Astrocyte (in vitro differentiated cells and primary cell): ENCODE measurements around the gene UBE2S. TPM values are rescaled to one million over a fixed set of nuclear protein-coding genes. Genes with fewer than 3 reads are reported as not detected.
A peak's percentile ranks its signal among the peaks of the same experiment; 100 is the strongest.

Experiments used
- DNase-seq: peaks from one replicate; pipeline ENCODE4 v3.0.0-alpha.2; 2010; ENCODE audit warnings: low read depth
- FAIRE-seq: peaks from 2 replicates; lab custom pipeline; 2011; peaks lifted over from hg19 to GRCh38; lab: Jason Lieb, UNC
- H2AFZ ChIP-seq: 2 replicates; pipeline ENCODE4 v1.6.0; 2012; ENCODE audit warnings: low read depth, low read length, inconsistent platforms
- H3K27ac ChIP-seq: 2 replicates; pipeline ENCODE4 v1.5.1; 2011; ENCODE audit warnings: low read depth, low read length, inconsistent platforms
- H3K27me3 ChIP-seq: 2 replicates; pipeline ENCODE4 v1.6.0; 2011; ENCODE audit warnings: low read length, inconsistent platforms; ENCODE audit not compliant: insufficient read depth
- H3K36me3 ChIP-seq: 2 replicates; pipeline ENCODE4 v1.5.1; 2011; ENCODE audit warnings: low read length, inconsistent platforms; ENCODE audit not compliant: insufficient read depth
- H3K4me1 ChIP-seq: 2 replicates; pipeline ENCODE4 v1.5.1; 2011; ENCODE audit warnings: low read length, inconsistent platforms; ENCODE audit not compliant: insufficient read depth
- H3K4me2 ChIP-seq: 2 replicates; pipeline ENCODE4 v1.6.0; 2012; ENCODE audit warnings: low read length, inconsistent platforms
- H3K4me3 ChIP-seq: 2 replicates; pipeline ENCODE4 v1.5.1; 2011; ENCODE audit warnings: low read depth, mild to moderate bottlenecking, low read length, inconsistent platforms; ENCODE audit not compliant: insufficient read depth
- H3K79me2 ChIP-seq: 2 replicates; pipeline ENCODE4 v1.6.0; 2012; ENCODE audit warnings: mild to moderate bottlenecking, low read length, inconsistent platforms; ENCODE audit not compliant: insufficient read depth
- H3K9ac ChIP-seq: 2 replicates; pipeline ENCODE4 v1.6.0; 2012; ENCODE audit warnings: mild to moderate bottlenecking, low read length, inconsistent platforms
- H3K9me3 ChIP-seq: 2 replicates; pipeline ENCODE4 v1.5.1; 2012; ENCODE audit warnings: low read depth, mild to moderate bottlenecking, low read length, inconsistent platforms; ENCODE audit not compliant: insufficient read depth
- H4K20me1 ChIP-seq: 2 replicates; pipeline ENCODE4 v1.6.0; 2012; ENCODE audit warnings: low read length, inconsistent platforms; ENCODE audit not compliant: insufficient read depth
- H3K27ac Mint-ChIP-seq: one replicate; pipeline ENCODE4 v1.8.0; 2021; ENCODE audit warnings: mild to moderate bottlenecking, mixed read lengths; ENCODE audit not compliant: unreplicated experiment
- H3K27me3 Mint-ChIP-seq: one replicate; pipeline ENCODE4 v1.8.0; 2021; ENCODE audit warnings: low read depth, mixed read lengths; ENCODE audit not compliant: unreplicated experiment
- H3K36me3 Mint-ChIP-seq: one replicate; pipeline ENCODE4 v1.8.0; 2021; ENCODE audit warnings: low read depth, mixed read lengths; ENCODE audit not compliant: unreplicated experiment
- H3K4me1 Mint-ChIP-seq: one replicate; pipeline ENCODE4 v1.8.0; 2021; ENCODE audit warnings: low read depth, mixed read lengths; ENCODE audit not compliant: unreplicated experiment
- H3K4me3 Mint-ChIP-seq: one replicate; pipeline ENCODE4 v1.8.0; 2021; ENCODE audit warnings: mild to moderate bottlenecking, moderate library complexity, mixed read lengths; ENCODE audit not compliant: unreplicated experiment
- H3K9me3 Mint-ChIP-seq: one replicate; pipeline ENCODE4 v1.8.0; 2021; ENCODE audit warnings: mild to moderate bottlenecking, mixed read lengths; ENCODE audit not compliant: unreplicated experiment
- EZH2 ChIP-seq: IDR thresholded peaks from 2 replicates; pipeline ENCODE4 v1.6.1; 2012; ENCODE audit warnings: mild to moderate bottlenecking, low read length, inconsistent platforms; ENCODE audit not compliant: insufficient read depth
- total RNA-seq: library from RNA; stranded (reverse); gene quantifications from 2 replicates; pipeline ENCODE4 v1.2.1, GENCODE V29; 2021
- TF ChIP-seq, protein P1 (sequence below): IDR thresholded peaks from 2 replicates; pipeline ENCODE4 v1.5.1; 2011; ENCODE audit warnings: low read depth, mild to moderate bottlenecking, inconsistent platforms, low read length, moderate library complexity; ENCODE audit not compliant: insufficient read depth

Gene UBE2S
- total RNA-seq, 1 donor from 2014 or later: 116 TPM

- TF ChIP-seq, protein P1, sequence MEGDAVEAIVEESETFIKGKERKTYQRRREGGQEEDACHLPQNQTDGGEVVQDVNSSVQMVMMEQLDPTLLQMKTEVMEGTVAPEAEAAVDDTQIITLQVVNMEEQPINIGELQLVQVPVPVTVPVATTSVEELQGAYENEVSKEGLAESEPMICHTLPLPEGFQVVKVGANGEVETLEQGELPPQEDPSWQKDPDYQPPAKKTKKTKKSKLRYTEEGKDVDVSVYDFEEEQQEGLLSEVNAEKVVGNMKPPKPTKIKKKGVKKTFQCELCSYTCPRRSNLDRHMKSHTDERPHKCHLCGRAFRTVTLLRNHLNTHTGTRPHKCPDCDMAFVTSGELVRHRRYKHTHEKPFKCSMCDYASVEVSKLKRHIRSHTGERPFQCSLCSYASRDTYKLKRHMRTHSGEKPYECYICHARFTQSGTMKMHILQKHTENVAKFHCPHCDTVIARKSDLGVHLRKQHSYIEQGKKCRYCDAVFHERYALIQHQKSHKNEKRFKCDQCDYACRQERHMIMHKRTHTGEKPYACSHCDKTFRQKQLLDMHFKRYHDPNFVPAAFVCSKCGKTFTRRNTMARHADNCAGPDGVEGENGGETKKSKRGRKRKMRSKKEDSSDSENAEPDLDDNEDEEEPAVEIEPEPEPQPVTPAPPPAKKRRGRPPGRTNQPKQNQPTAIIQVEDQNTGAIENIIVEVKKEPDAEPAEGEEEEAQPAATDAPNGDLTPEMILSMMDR: no peak
- no peak for TF ChIP-seq EZH2
- H3K27ac Mint-ChIP-seq: no peak overlapping the region
These were observed 16.4 kb downstream of the UBE2S start for GRCh38 chr19:55391191-55391670.

DNA sequence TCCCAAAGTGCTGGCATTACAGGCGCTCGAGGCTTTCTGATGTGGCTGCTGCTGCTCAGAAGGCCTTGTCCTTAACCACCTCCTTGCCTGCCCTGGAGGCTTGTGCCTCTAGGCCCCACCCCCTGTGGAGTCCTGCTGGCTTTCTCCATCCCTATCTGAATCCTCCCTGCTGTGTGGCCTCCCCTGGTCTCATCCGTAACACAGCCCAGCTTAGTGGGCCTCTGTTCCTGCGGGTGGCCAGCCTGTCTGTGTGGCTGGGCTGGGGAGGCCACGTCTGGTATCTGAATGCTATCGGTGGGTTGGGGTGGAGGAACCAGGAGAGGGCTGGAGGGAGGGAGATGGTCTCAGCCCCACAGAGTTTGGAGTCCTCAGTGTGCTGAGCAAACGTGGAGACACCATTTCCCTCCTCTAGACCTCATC is 17.1 kb downstream of the UBE2S start:
- Histone ChIP-seq H3K27me3 (no peaks in the 10 kb centered on the region), H3K4me1 (peaks cover 39% of the 10 kb centered on the region), H3K4me2 (peak overlapping the region; percentile 97), H3K9ac (no peak overlapping the region), H3K36me3 (peaks cover 30% of the 10 kb centered on the region), H3K9me3 (no peaks in the 10 kb centered on the region), H3K27ac (no peak overlapping the region), H2AFZ (no peak overlapping the region), H3K4me3 (no peak overlapping the region), H4K20me1 (peaks cover 76% of the 10 kb centered on the region), H3K79me2 (peaks cover 50% of the 10 kb centered on the region)
- FAIRE-seq (no peak), DNase-seq (no peak)
- Mint-ChIP-seq H3K4me3 (peak overlapping the region; percentile 58), H3K36me3 (peaks cover 24% of the 10 kb centered on the region), H3K4me1 (peaks cover 42% of the 10 kb centered on the region), H3K27me3 (no peaks in the 10 kb centered on the region), H3K27ac (peak overlapping the region; percentile 51), H3K9me3 (no peaks in the 10 kb centered on the region)
- TF ChIP-seq EZH2: no peak
- TF ChIP-seq, protein P1: no peak

More at GRCh38 chr19:55391191-55391670, 16.4 kb downstream of the UBE2S start:
- Mint-ChIP-seq H3K9me3 (no peaks in the 10 kb centered on the region), H3K4me1 (peaks cover 42% of the 10 kb centered on the region), H3K27me3 (no peaks in the 10 kb centered on the region), H3K36me3 (peaks cover 24% of the 10 kb centered on the region), H3K4me3 (peak overlapping the region; percentile 34)
- peaks cover 30% of the 10 kb centered on the region for H3K36me3 ChIP-seq
- H3K27me3 ChIP-seq: no peaks in the 10 kb centered on the region
- FAIRE-seq (no peak), DNase-seq (no peak)
- H3K4me3 ChIP-seq: no peak overlapping the region
- H3K4me2 ChIP-seq: no peak overlapping the region
- H3K4me1 ChIP-seq: peaks cover 39% of the 10 kb centered on the region
- no peaks in the 10 kb centered on the region for H3K9me3 ChIP-seq
- H2AFZ ChIP-seq: no peak overlapping the region
- peaks cover 44% of the 10 kb centered on the region for H3K79me2 ChIP-seq
- peaks cover 72% of the 10 kb centered on the region for H4K20me1 ChIP-seq
- H3K9ac ChIP-seq: no peak overlapping the region
- no peak overlapping the region for H3K27ac ChIP-seq
